ENCODE results near the gene KCNH6. TPM values are rescaled to one million over a fixed set of nuclear protein-coding genes. Genes with fewer than 3 reads are reported as not detected.

The KCNH6 gene
- total RNA-seq, 2 donors from 2014 or later, result 0.78 TPM; not detected in 1

DNA sequence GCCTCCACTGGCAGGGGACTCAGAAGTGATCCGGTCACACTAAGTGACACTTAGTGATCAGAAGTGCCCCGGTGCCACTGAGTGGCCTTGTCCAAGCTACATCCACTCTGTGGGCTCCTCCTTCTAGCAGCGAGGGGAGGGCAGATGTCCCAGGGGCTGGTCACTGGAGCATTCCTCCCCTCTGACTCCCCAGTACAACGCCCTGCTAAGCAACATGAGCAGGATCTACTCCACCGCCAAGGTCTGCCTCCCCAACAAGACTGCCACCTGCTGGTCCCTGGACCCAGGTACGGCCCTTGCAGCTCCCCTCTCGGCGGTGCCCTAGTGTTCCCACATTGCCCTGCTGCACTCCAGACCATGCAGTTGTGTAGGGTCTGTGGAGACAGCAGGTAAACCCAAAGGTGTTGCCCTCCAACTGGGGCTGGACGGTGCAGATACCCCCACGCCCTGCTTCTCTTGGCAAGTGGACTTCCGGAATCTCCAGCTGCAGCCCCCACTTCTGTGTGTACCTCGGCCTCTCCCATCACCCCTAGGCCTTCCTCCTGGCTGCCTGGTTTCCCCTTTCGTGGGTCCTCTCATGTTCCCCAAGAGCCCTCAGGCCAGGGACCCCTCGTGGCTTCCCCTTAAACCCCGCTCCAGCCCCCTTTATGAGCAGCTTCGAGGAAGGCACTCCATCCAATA is 44.2 kb upstream of the KCNH6 start:
- TF ChIP-seq POLR2A (IDR thresholded peaks at IDR 0.05), result no peak
- TF ChIP-seq, protein P1, sequence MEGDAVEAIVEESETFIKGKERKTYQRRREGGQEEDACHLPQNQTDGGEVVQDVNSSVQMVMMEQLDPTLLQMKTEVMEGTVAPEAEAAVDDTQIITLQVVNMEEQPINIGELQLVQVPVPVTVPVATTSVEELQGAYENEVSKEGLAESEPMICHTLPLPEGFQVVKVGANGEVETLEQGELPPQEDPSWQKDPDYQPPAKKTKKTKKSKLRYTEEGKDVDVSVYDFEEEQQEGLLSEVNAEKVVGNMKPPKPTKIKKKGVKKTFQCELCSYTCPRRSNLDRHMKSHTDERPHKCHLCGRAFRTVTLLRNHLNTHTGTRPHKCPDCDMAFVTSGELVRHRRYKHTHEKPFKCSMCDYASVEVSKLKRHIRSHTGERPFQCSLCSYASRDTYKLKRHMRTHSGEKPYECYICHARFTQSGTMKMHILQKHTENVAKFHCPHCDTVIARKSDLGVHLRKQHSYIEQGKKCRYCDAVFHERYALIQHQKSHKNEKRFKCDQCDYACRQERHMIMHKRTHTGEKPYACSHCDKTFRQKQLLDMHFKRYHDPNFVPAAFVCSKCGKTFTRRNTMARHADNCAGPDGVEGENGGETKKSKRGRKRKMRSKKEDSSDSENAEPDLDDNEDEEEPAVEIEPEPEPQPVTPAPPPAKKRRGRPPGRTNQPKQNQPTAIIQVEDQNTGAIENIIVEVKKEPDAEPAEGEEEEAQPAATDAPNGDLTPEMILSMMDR (IDR thresholded peaks at IDR 0.05), result peak; percentile 72 to 93 (median 88)
- peaks cover 42% of the 10 kb centered on the region for H3K4me1 ChIP-seq
- no peaks in the 10 kb centered on the region for H3K9me3 ChIP-seq
- no peak overlapping the region for H3K4me3 ChIP-seq
- peak; percentile 75 for ATAC-seq
- H3K36me3 ChIP-seq (replicated peaks in 1 of 2; ENCODE audit: insufficient read depth in 1 of 2, low read depth in 2 of 2), result no peaks in the 10 kb centered on the region
- no peak overlapping the region for H3K27ac ChIP-seq
- intact Hi-C loops (cut with DNase I), result loop anchor here (5.0 kb wide), 1 partner anchor 42 kb away; no protein-coding TSS in a partner anchor
- DNase-seq, result peak; percentile 86 to 88 (median 88)
- whole genome bisulfite sequencing, 2 donors, result 32 to 54% methylated on average over 10 to 16 of the region's 16 CpGs
- no peaks in the 10 kb centered on the region for H3K27me3 ChIP-seq

DNA sequence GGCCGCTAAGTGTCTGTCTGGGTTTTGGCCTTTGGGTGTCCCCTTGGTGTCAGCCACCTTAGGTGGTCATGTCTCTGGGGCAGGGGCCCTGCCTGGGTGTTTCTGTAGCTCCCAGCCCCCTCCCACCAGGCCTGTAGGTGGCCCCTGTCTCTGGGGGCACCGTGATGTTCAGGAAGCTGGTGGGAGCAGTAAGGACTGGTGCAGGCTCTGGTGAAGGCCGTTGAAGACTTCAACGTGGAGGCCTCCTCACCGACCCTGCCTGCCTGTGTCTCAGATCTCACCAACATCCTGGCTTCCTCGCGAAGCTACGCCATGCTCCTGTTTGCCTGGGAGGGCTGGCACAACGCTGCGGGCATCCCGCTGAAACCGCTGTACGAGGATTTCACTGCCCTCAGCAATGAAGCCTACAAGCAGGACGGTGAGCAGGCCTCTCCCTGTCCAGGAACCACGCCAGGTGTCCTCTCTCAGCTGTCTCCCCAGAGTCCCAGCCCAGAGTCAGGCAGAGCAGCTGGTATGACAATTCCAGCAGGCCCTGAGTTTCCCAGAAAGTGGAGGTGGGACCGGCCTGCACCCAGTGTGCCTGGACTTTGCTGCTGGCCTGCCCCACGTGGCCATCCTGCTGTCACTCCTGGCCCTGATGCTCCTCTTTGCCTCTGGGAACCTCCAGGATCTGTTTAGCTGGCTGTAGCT is 43.5 kb upstream of the KCNH6 start:
- ATAC-seq (no peak), DNase-seq (no peak)
- Histone ChIP-seq H3K9me3 (no peaks in the 10 kb centered on the region), H3K36me3 (replicated peaks in 1 of 2; ENCODE audit: insufficient read depth in 1 of 2, low read depth in 2 of 2) (no peaks in the 10 kb centered on the region), H3K27ac (no peak overlapping the region), H3K4me3 (no peak overlapping the region), H3K27me3 (no peaks in the 10 kb centered on the region), H3K4me1 (peaks cover 35% of the 10 kb centered on the region)
- TF ChIP-seq, protein P1 (IDR thresholded peaks at IDR 0.05), result no peak
- no peak for TF ChIP-seq POLR2A (IDR thresholded peaks at IDR 0.05)
- intact Hi-C loops (cut with DNase I), result loop anchor here (5.0 kb wide), 2 partner anchors 42 to 57 kb away; no protein-coding TSS in a partner anchor
- WGBS, 2 donors, result 72 to 80% methylated on average over 12 to 17 of the region's 17 CpGs

DNA sequence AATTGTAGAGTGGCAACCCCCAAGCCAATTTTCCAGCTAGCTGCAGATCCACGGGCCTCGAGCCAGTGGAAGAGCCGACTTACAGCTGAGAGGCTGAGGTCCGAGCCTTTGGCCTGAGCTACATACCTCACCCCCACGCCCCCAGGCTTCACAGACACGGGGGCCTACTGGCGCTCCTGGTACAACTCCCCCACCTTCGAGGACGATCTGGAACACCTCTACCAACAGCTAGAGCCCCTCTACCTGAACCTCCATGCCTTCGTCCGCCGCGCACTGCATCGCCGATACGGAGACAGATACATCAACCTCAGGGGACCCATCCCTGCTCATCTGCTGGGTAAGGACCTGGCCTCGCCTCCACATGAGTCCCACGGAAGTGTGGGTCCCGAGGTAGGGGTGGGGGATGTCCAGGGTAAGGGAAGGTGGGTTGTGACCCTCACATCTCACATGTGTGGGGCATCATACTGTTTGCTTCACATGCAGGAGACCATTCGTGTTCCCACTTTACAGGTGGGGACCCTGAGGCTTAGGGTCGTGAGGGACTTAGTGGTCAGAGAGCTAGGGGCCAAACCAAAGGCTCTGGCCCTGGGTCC is 42.9 kb upstream of the KCNH6 start:
- ATAC-seq (no peak), DNase-seq (no peak)
- H3K27me3 ChIP-seq, result no peaks in the 10 kb centered on the region
- no peaks in the 10 kb centered on the region for H3K36me3 ChIP-seq (replicated peaks in 1 of 2; ENCODE audit: insufficient read depth in 1 of 2, low read depth in 2 of 2)
- H3K27ac ChIP-seq, result no peak overlapping the region
- H3K4me1 ChIP-seq, result peaks cover 29% of the 10 kb centered on the region
- intact Hi-C loops (cut with DNase I), result loop anchor here (5.0 kb wide), 1 partner anchor 58 kb away; no protein-coding TSS in a partner anchor
- TF ChIP-seq POLR2A (IDR thresholded peaks at IDR 0.05), result no peak
- TF ChIP-seq, protein P1 (IDR thresholded peaks at IDR 0.05), result no peak
- H3K9me3 ChIP-seq, result no peaks in the 10 kb centered on the region
- H3K4me3 ChIP-seq, result no peak overlapping the region
- 82 to 84% methylated on average over 21 of the region's 21 CpGs for WGBS, 2 donors

DNA sequence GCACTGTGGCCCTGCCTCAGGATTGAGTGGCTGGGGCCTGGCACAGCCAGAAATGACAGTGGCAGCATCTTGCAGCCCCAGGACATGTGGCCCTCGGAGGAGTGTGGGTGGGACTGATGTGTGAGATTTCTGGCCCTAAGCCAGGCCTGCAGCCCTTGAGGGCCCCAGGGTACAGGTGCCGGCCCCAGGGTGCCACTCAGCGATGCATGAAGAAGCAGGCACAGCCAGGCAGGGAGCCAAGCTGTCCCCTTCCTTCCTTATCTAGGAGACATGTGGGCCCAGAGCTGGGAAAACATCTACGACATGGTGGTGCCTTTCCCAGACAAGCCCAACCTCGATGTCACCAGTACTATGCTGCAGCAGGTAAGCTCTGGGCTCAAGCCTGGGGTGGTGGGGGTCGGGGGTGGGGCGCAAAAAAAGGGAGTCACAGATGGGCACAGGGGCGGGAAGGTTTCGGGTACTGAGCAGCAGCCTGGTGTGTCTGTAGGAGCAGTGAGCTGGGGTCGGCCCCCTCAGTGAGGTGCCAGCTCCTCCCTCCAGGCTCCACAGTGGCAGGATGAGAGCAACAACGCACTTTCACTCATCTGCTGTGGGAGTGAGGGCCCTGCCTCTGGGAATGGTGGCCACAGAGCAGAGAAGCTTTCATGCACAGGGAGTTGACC is 42.2 kb upstream of the KCNH6 start:
- Histone ChIP-seq H3K27ac (no peak overlapping the region), H3K4me1 (peaks cover 28% of the 10 kb centered on the region), H3K27me3 (no peaks in the 10 kb centered on the region), H3K4me3 (no peak overlapping the region), H3K36me3 (replicated peaks in 1 of 2; ENCODE audit: insufficient read depth in 1 of 2, low read depth in 2 of 2) (no peaks in the 10 kb centered on the region), H3K9me3 (no peaks in the 10 kb centered on the region)
- TF ChIP-seq POLR2A (IDR thresholded peaks at IDR 0.05), result no peak
- TF ChIP-seq, protein P1 (IDR thresholded peaks at IDR 0.05), result no peak
- 65 to 74% methylated on average over 7 to 11 of the region's 11 CpGs for WGBS, 2 donors
- intact Hi-C loops (cut with DNase I), result loop anchor here (5.0 kb wide), 1 partner anchor 59 kb away; no protein-coding TSS in a partner anchor
- ATAC-seq (no peak), DNase-seq (peak in 2 of 4 donors; percentile 15 to 25)

Measured in body of pancreas (tissue), 4 donors.